ENCODE measurements around the gene HPD. TPM values are rescaled to one million over a fixed set of nuclear protein-coding genes. Genes with fewer than 3 reads are reported as not detected.

HPD gene
- total RNA-seq, 1 experiment from 2014 or later, result not detected

DNA sequence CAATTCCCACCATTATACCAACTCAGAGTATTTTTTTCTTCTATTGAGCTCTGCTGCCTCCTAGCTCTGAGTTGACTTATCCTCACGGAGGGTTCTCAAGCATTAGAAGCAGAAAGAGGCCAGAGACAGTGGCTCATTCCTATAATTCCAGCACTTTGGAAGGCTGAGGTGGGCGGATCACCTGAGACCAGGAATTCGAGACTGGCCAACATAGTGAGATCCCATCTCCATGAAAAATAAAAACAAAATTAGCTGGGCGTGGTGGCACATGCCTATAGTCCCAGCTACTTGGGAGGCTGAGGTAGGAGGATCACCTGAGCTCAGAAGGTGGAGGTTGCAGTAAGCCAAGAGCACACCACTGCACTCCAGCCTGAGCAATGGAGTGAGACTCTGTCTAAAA is 21.0 kb downstream of the HPD start:
- CTCF ChIA-PET, result interaction anchor here (0.5 to 1.1 kb wide), 6 partner anchors 10 to 1103 kb away, joined by 3 to 7 read pairs (median 4); no protein-coding TSS in a partner anchor
- Histone ChIP-seq H3K9me3 (ENCODE audit: low read length) (no peaks in the 10 kb centered on the region), H3K27me3 (ENCODE audit: low read length) (no peaks in the 10 kb centered on the region), H3F3A (ENCODE audit: low read length, unreplicated experiment) (no peaks in the 10 kb centered on the region), H3K9me2 (replicated peaks; ENCODE audit: low read length) (no peaks in the 10 kb centered on the region), H3K27ac (ENCODE audit: low read length) (no peak overlapping the region), H3K9ac (ENCODE audit: low read length) (no peak overlapping the region), H3K4me2 (ENCODE audit: low read length) (no peak overlapping the region), H3K36me3 (ENCODE audit: low read depth, low read length) (no peaks in the 10 kb centered on the region), H3K4me1 (ENCODE audit: insufficient read depth, low read length) (0 out of 2 replicates have a peak, but pooled peaks cover 4% of the 10 kb centered on the region), H3K4me3 (ENCODE audit: low read length) (no peak overlapping the region), H3K79me2 (ENCODE audit: low read length) (no peaks in the 10 kb centered on the region), H4K20me1 (ENCODE audit: low read length) (no peaks in the 10 kb centered on the region), H2AFZ (ENCODE audit: low read length) (no peak overlapping the region)
- BruUV-seq (replicated peaks), result no TSS peak
- POLR2A ChIA-PET (ENCODE audit: unreplicated experiment), result interaction anchor here (0.7 kb wide), 1 partner anchor 437 kb away, joined by 3 read pairs; no protein-coding TSS in a partner anchor
- no peak for ATAC-seq
- DNase-seq, result no peak
- TF ChIP-seq, protein P1, sequence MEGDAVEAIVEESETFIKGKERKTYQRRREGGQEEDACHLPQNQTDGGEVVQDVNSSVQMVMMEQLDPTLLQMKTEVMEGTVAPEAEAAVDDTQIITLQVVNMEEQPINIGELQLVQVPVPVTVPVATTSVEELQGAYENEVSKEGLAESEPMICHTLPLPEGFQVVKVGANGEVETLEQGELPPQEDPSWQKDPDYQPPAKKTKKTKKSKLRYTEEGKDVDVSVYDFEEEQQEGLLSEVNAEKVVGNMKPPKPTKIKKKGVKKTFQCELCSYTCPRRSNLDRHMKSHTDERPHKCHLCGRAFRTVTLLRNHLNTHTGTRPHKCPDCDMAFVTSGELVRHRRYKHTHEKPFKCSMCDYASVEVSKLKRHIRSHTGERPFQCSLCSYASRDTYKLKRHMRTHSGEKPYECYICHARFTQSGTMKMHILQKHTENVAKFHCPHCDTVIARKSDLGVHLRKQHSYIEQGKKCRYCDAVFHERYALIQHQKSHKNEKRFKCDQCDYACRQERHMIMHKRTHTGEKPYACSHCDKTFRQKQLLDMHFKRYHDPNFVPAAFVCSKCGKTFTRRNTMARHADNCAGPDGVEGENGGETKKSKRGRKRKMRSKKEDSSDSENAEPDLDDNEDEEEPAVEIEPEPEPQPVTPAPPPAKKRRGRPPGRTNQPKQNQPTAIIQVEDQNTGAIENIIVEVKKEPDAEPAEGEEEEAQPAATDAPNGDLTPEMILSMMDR (conservative IDR thresholded peaks at IDR 0.05; ENCODE audit: low read depth, low read length), result no peak
- no peak for TF ChIP-seq EZH2 (IDR thresholded peaks at IDR 0.05; ENCODE audit: low read length, unreplicated experiment)
- TF ChIP-seq EZH2phosphoT487 (IDR thresholded peaks at IDR 0.05; ENCODE audit: borderline replicate concordance, low read length), result no peak
- intact Hi-C loops (cut with micrococcal nuclease), result no loop called here

GRCh38 chr12:121831571-121832245 is 27.0 kb downstream of the HPD start:
- ATAC-seq (no peak), DNase-seq (no peak)
- Histone ChIP-seq H4K20me1 (ENCODE audit: low read length) (no peaks in the 10 kb centered on the region), H3K9me3 (ENCODE audit: low read length) (no peaks in the 10 kb centered on the region), H3K27ac (ENCODE audit: low read length) (no peak overlapping the region), H2AFZ (ENCODE audit: low read length) (no peak overlapping the region), H3K36me3 (ENCODE audit: low read depth, low read length) (peaks cover 33% of the 10 kb centered on the region), H3K9ac (ENCODE audit: low read length) (no peak overlapping the region), H3K9me2 (replicated peaks; ENCODE audit: low read length) (no peaks in the 10 kb centered on the region), H3K27me3 (ENCODE audit: low read length) (no peaks in the 10 kb centered on the region), H3K79me2 (ENCODE audit: low read length) (no peaks in the 10 kb centered on the region), H3K4me2 (ENCODE audit: low read length) (no peak overlapping the region), H3K4me1 (ENCODE audit: insufficient read depth, low read length) (no peaks in the 10 kb centered on the region), H3K4me3 (ENCODE audit: low read length) (no peak overlapping the region), H3F3A (ENCODE audit: low read length, unreplicated experiment) (no peaks in the 10 kb centered on the region)
- TF ChIP-seq EZH2 (IDR thresholded peaks at IDR 0.05; ENCODE audit: low read length, unreplicated experiment), result no peak
- TF ChIP-seq, protein P1 (conservative IDR thresholded peaks at IDR 0.05; ENCODE audit: low read depth, low read length), result no peak
- no peak for TF ChIP-seq EZH2phosphoT487 (IDR thresholded peaks at IDR 0.05; ENCODE audit: borderline replicate concordance, low read length)
- intact Hi-C loops (cut with micrococcal nuclease), result no loop called here
- POLR2A ChIA-PET (ENCODE audit: unreplicated experiment), result no interaction called here
- no TSS peak for BruUV-seq (replicated peaks)
- CTCF ChIA-PET, result no interaction called here

DNA sequence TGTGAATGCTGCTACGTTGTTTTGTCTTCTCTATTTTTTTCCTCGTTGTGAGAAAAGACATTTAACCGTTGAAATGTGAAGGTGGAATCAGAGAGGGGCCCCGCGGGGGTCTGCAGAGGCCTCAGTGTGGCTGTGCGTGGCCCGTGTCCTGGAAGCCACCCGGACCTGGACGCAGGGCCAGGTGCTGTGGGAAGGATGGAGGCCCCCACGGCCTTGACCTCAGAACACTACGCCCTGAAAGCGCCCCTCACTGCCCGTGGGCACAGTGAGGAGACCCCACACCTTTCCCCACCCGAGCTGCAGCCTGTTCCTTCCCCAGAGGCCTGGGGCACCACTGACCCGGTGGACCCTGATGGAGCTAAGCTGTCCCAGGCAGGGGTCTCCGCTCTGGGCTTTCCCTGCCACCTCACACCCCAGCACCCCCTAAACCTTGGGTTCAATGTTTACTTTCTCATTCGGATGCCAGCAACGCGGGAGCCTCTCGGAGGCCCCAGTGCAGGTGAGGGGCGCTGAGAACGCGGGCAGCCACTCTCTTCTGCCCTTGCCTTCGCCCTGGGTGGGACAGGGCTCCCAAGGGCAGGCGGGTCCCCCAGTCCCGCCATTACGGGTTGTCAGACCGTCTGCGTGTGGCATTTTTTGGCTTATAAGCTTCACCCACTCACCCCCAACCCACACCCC is 27.9 kb downstream of the HPD start:
- peaks cover 33% of the 10 kb centered on the region for H3K36me3 ChIP-seq (ENCODE audit: low read depth, low read length)
- TF ChIP-seq EZH2 (IDR thresholded peaks at IDR 0.05; ENCODE audit: low read length, unreplicated experiment), result no peak
- ChIA-PET CTCF (no interaction called here), POLR2A (ENCODE audit: unreplicated experiment) (no interaction called here)
- H3K4me3 ChIP-seq (ENCODE audit: low read length), result no peak overlapping the region
- no peak overlapping the region for H3K4me2 ChIP-seq (ENCODE audit: low read length)
- no peaks in the 10 kb centered on the region for H3K79me2 ChIP-seq (ENCODE audit: low read length)
- no peaks in the 10 kb centered on the region for H4K20me1 ChIP-seq (ENCODE audit: low read length)
- H3K9me2 ChIP-seq (replicated peaks; ENCODE audit: low read length), result no peaks in the 10 kb centered on the region
- H3K4me1 ChIP-seq (ENCODE audit: insufficient read depth, low read length), result no peaks in the 10 kb centered on the region
- H2AFZ ChIP-seq (ENCODE audit: low read length), result no peak overlapping the region
- no peaks in the 10 kb centered on the region for H3K27me3 ChIP-seq (ENCODE audit: low read length)
- H3K9me3 ChIP-seq (ENCODE audit: low read length), result no peaks in the 10 kb centered on the region
- BruUV-seq (replicated peaks), result TSS peak; percentile 25
- no peak overlapping the region for H3K9ac ChIP-seq (ENCODE audit: low read length)
- H3K27ac ChIP-seq (ENCODE audit: low read length), result no peak overlapping the region
- DNase-seq, result no peak
- intact Hi-C loops (cut with micrococcal nuclease), result no loop called here
- ATAC-seq, result no peak
- no peaks in the 10 kb centered on the region for H3F3A ChIP-seq (ENCODE audit: low read length, unreplicated experiment)
